Middle frontal gyrus (tissue), 1 donor: ENCODE results near the gene DDO.
"Not testable (repeated sequence)": the region's sequence is repeated elsewhere in the genome, so short reads cannot be mapped to it uniquely, and the experiment has no call there.

Source experiments
- DNase-seq: peaks from one replicate; pipeline ENCODE4 v3.0.0-alpha.2; 2015; ENCODE audit warnings: low spot score; ENCODE audit errors: extremely low spot score

The DDO gene

GRCh38 chr6:110368284-110368683 lies 47.1 kb downstream of the DDO start:
- no peak for DNase-seq

GRCh38 chr6:110367825-110368224 lies 47.5 kb downstream of the DDO start:
- no peak for DNase-seq

- DNase-seq = no peak
Measured at GRCh38 chr6:110366975-110367374, 48.4 kb downstream of the DDO start.

- no peak for DNase-seq
Measured at GRCh38 chr6:110366256-110366655, 49.1 kb downstream of the DDO start.

- DNase-seq = no peak
Measured at GRCh38 chr6:110364364-110365105, 50.8 kb downstream of the DDO start.

- DNase-seq = no peak
Measured at GRCh38 chr6:110363748-110364147, 51.6 kb downstream of the DDO start.

GRCh38 chr6:110360676-110361075 lies 54.7 kb downstream of the DDO start:
- DNase-seq = no peak

GRCh38 chr6:110359556-110359955 lies 55.8 kb downstream of the DDO start:
- no peak for DNase-seq

- no peak for DNase-seq
Measured at GRCh38 chr6:110358553-110359160, 56.7 kb downstream of the DDO start.

- no peak for DNase-seq
Measured at GRCh38 chr6:110357664-110358552, 57.5 kb downstream of the DDO start, which contains the start of gene METTL24. Gene METTL24, minus strand, starts transcription at chr6:110358349. Its CDS starts 77 bp downstream, at chr6:110358272.

- DNase-seq = no peak
Measured at GRCh38 chr6:110357298-110357663, 58.1 kb downstream of the DDO start.

GRCh38 chr6:110356778-110357177 lies 58.6 kb downstream of the DDO start:
- DNase-seq = no peak

GRCh38 chr6:110355727-110356126 lies 59.6 kb downstream of the DDO start:
- peak; percentile 49 for DNase-seq

GRCh38 chr6:110355022-110355421 lies 60.4 kb downstream of the DDO start:
- DNase-seq = no peak

GRCh38 chr6:110354153-110354552 lies 61.2 kb downstream of the DDO start:
- DNase-seq = no peak

GRCh38 chr6:110353457-110354001 lies 61.8 kb downstream of the DDO start:
- no peak for DNase-seq

GRCh38 chr6:110352563-110353262 lies 62.7 kb downstream of the DDO start:
- DNase-seq = no peak

GRCh38 chr6:110351986-110352385 lies 63.4 kb downstream of the DDO start:
- no peak for DNase-seq

- DNase-seq = no peak
Measured at GRCh38 chr6:110351546-110351945, 63.8 kb downstream of the DDO start.

GRCh38 chr6:110350593-110350992 lies 64.8 kb downstream of the DDO start:
- not testable (repeated sequence) for DNase-seq
